H7 (cell line): ENCODE data around the gene GALNT11. TPM values are rescaled to one million over a fixed set of nuclear protein-coding genes. Genes with fewer than 3 reads are reported as not detected.

Experiments used
- DNase-seq: peaks from one replicate; pipeline ENCODE4 v3.0.0; 2012
- H3K27me3 ChIP-seq: 2 replicates; pipeline ENCODE4 v1.6.0; 2011; ENCODE audit warnings: mild to moderate bottlenecking, low read length; ENCODE audit not compliant: control insufficient read depth, insufficient read depth
- H3K36me3 ChIP-seq: replicated peaks from 2 replicates; pipeline ENCODE4 v1.5.1; 2011; ENCODE audit warnings: low read length; ENCODE audit not compliant: control insufficient read depth, insufficient read depth
- H3K4me3 ChIP-seq: 2 replicates; pipeline ENCODE4 v1.5.1; 2011; ENCODE audit warnings: low read depth, mild to moderate bottlenecking, control low read depth, low read length, moderate library complexity; ENCODE audit not compliant: insufficient read depth
- total RNA-seq: library from RNA; depleted of rRNA; stranded (reverse); fragments of >200 nt; shearing (Covaris generic); gene quantifications from 2 replicates; pipeline ENCODE4 v1.2.3, GENCODE V29; 2014; rRNA removed

GALNT11 gene
- total RNA-seq, result 29.6 and 30.0 TPM in 2 replicates

GRCh38 chr7:152025077-152025936, at the start of gene GALNT11:
Gene GALNT11, plus strand, starts transcription at chr7:152025674. Its CDS starts 68,554 bp downstream, at chr7:152094228.
- H3K27me3 ChIP-seq, result 0 out of 2 replicates have a peak, but pooled peaks cover 2% of the 10 kb centered on the region
- peak; percentile 97 for DNase-seq
- peak within 1 kb of the TSS; percentile 79 for H3K4me3 ChIP-seq
- H3K36me3 ChIP-seq, result no peaks in the 10 kb centered on the region

- no peaks in the 10 kb centered on the region for H3K36me3 ChIP-seq
- no peaks in the 10 kb centered on the region for H3K27me3 ChIP-seq
- no peak for DNase-seq
- no peak overlapping the region for H3K4me3 ChIP-seq
Measured at GRCh38 chr7:151978616-151979015, 46.9 kb upstream of the GALNT11 start.

GRCh38 chr7:151981223-151981622, 44.3 kb upstream of the GALNT11 start:
- no peak for DNase-seq
- no peaks in the 10 kb centered on the region for H3K36me3 ChIP-seq

GRCh38 chr7:151982806-151983205, 42.7 kb upstream of the GALNT11 start:
- no peak overlapping the region for H3K4me3 ChIP-seq
- H3K27me3 ChIP-seq, result no peaks in the 10 kb centered on the region
- no peak for DNase-seq
- H3K36me3 ChIP-seq, result no peaks in the 10 kb centered on the region

More at GRCh38 chr7:151981223-151981622, 44.3 kb upstream of the GALNT11 start:
- H3K27me3 ChIP-seq, result no peaks in the 10 kb centered on the region
- H3K4me3 ChIP-seq, result no peak overlapping the region

GRCh38 chr7:151984612-151985011, 40.9 kb upstream of the GALNT11 start:
- Histone ChIP-seq H3K4me3 (no peak overlapping the region), H3K36me3 (no peaks in the 10 kb centered on the region), H3K27me3 (no peaks in the 10 kb centered on the region)
- no peak for DNase-seq

GRCh38 chr7:151987748-151988529, 37.5 kb upstream of the GALNT11 start:
- peak; percentile 51 for DNase-seq
- no peaks in the 10 kb centered on the region for H3K36me3 ChIP-seq
- H3K4me3 ChIP-seq, result no peak overlapping the region
- H3K27me3 ChIP-seq, result no peaks in the 10 kb centered on the region

GRCh38 chr7:151992375-151992774, 33.1 kb upstream of the GALNT11 start:
- Histone ChIP-seq H3K4me3 (no peak overlapping the region), H3K36me3 (no peaks in the 10 kb centered on the region), H3K27me3 (no peaks in the 10 kb centered on the region)
- peak; percentile 80 for DNase-seq

GRCh38 chr7:151993977-151994676, 31.3 kb upstream of the GALNT11 start:
- peak; percentile 62 for DNase-seq
- Histone ChIP-seq H3K4me3 (no peak overlapping the region), H3K27me3 (no peaks in the 10 kb centered on the region), H3K36me3 (no peaks in the 10 kb centered on the region)

- Histone ChIP-seq H3K27me3 (no peaks in the 10 kb centered on the region), H3K4me3 (no peak overlapping the region), H3K36me3 (no peaks in the 10 kb centered on the region)
- DNase-seq, result no peak
Measured at GRCh38 chr7:151999424-152000090, 25.9 kb upstream of the GALNT11 start.

GRCh38 chr7:152000191-152000590, 25.3 kb upstream of the GALNT11 start:
- no peak for DNase-seq
- Histone ChIP-seq H3K36me3 (no peaks in the 10 kb centered on the region), H3K4me3 (no peak overlapping the region), H3K27me3 (no peaks in the 10 kb centered on the region)

GRCh38 chr7:152006336-152006735, 19.1 kb upstream of the GALNT11 start:
- Histone ChIP-seq H3K36me3 (no peaks in the 10 kb centered on the region), H3K4me3 (no peak overlapping the region), H3K27me3 (no peaks in the 10 kb centered on the region)
- no peak for DNase-seq

- no peak for DNase-seq
- Histone ChIP-seq H3K4me3 (no peak overlapping the region), H3K36me3 (no peaks in the 10 kb centered on the region), H3K27me3 (no peaks in the 10 kb centered on the region)
Measured at GRCh38 chr7:152011860-152012259, 13.6 kb upstream of the GALNT11 start.

GRCh38 chr7:152013230-152013629, 12.2 kb upstream of the GALNT11 start:
- no peaks in the 10 kb centered on the region for H3K36me3 ChIP-seq
- H3K4me3 ChIP-seq, result no peak overlapping the region
- no peaks in the 10 kb centered on the region for H3K27me3 ChIP-seq
- no peak for DNase-seq

GRCh38 chr7:152013974-152014373, 11.5 kb upstream of the GALNT11 start:
- Histone ChIP-seq H3K4me3 (no peak overlapping the region), H3K27me3 (no peaks in the 10 kb centered on the region), H3K36me3 (no peaks in the 10 kb centered on the region)
- DNase-seq, result no peak
